HK-2 (cell line): ENCODE measurements around the gene TBX5.

ENCODE experiments used
- DNase-seq: peaks from one replicate; pipeline ENCODE4 v3.0.0-alpha.2; 2018; ENCODE audit not compliant: unreplicated experiment

Gene TBX5

GRCh38 chr12:114405519-114406271 is at the start of gene TBX5:
Gene TBX5 (minus strand): TSS chr12:114406144. CDS start chr12:114403898, 2,246 bp downstream.
- no peak for DNase-seq

GRCh38 chr12:114451657-114452056 is 45.7 kb upstream of the TBX5 start:
- no peak for DNase-seq

GRCh38 chr12:114450515-114451300 is 44.8 kb upstream of the TBX5 start:
- no peak for DNase-seq

- DNase-seq: no peak
These were observed 44.1 kb upstream of the TBX5 start for GRCh38 chr12:114450019-114450418.

GRCh38 chr12:114448618-114448933 is 42.6 kb upstream of the TBX5 start:
- no peak for DNase-seq

GRCh38 chr12:114447799-114448617 is 42.1 kb upstream of the TBX5 start:
- DNase-seq: no peak

- DNase-seq: no peak
These were observed 41.4 kb upstream of the TBX5 start for GRCh38 chr12:114447274-114447716.

- DNase-seq: no peak
These were observed 39.7 kb upstream of the TBX5 start for GRCh38 chr12:114445401-114446323.

- DNase-seq: no peak
These were observed 38.7 kb upstream of the TBX5 start for GRCh38 chr12:114444422-114445279.

- no peak for DNase-seq
These were observed 37.9 kb upstream of the TBX5 start for GRCh38 chr12:114443607-114444421.

GRCh38 chr12:114442578-114442977 is 36.6 kb upstream of the TBX5 start:
- DNase-seq: no peak

- no peak for DNase-seq
These were observed 35.6 kb upstream of the TBX5 start for GRCh38 chr12:114441545-114441944.

GRCh38 chr12:114441039-114441383 is 35.1 kb upstream of the TBX5 start:
- no peak for DNase-seq

GRCh38 chr12:114440270-114441038 is 34.5 kb upstream of the TBX5 start:
- DNase-seq: no peak

GRCh38 chr12:114439817-114440216 is 33.9 kb upstream of the TBX5 start:
- no peak for DNase-seq

GRCh38 chr12:114439261-114439683 is 33.3 kb upstream of the TBX5 start:
- no peak for DNase-seq

- no peak for DNase-seq
These were observed 32.8 kb upstream of the TBX5 start for GRCh38 chr12:114438635-114439256.

GRCh38 chr12:114434341-114434740 is 28.4 kb upstream of the TBX5 start:
- no peak for DNase-seq
